Measurements from ENCODE around the gene TTC6. TPM values are rescaled to one million over a fixed set of nuclear protein-coding genes. Genes with fewer than 3 reads are reported as not detected.

Gene TTC6
- total and polyA plus RNA-seq, 4 donors: 0.74 to 21.7 (median 3.6) TPM

DNA sequence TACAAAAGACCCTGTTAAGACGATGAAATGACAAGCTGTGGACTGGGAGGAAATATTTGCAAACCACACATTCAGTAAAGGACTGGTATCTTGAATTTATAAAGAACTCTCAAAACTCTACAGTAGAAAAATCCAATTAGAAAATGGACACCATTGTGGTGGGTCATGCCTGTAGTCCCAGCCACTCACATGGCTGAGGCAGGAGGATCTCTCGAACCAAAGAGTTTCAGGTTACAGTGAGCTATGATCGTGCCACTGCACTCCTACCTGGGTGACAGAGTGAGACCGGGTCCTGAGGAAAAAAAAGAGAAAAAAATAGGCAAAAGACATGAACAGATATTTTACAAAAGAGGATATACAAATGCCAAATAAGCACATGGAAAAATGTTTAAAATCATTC is 41.9 kb downstream of the TTC6 start:
- Histone ChIP-seq H3K36me3 (ENCODE audit: control insufficient read depth in 4 of 4, insufficient read depth in 3 of 4, low read depth in 1 of 4, low read length in 3 of 4) (no peaks in the 10 kb centered on the region), H3K4me1 (ENCODE audit: control insufficient read depth in 4 of 4, insufficient read depth in 4 of 4, low read length in 3 of 4) (no peaks in the 10 kb centered on the region), H3K27ac (ENCODE audit: low read depth in 1 of 2, low read length in 2 of 2) (no peak overlapping the region), H3K4me3 (ENCODE audit: low read depth in 1 of 3, low read length in 3 of 3) (no peak overlapping the region), H3K9ac (ENCODE audit: low read depth in 1 of 2, low read length in 2 of 2) (no peak overlapping the region), H3K27me3 (ENCODE audit: control insufficient read depth in 4 of 4, insufficient read depth in 4 of 4, low read length in 3 of 4) (no peaks in the 10 kb centered on the region), H3K9me3 (ENCODE audit: control insufficient read depth in 4 of 4, low read length in 3 of 4) (no peaks in the 10 kb centered on the region)
- DNase-seq (ENCODE audit: low spot score): no peak
- 86% methylated on average over 4 of the region's 4 CpGs for WGBS
- no peak for TF ChIP-seq RXRA (IDR thresholded peaks at IDR 0.05)
- no peak for TF ChIP-seq SP1 (IDR thresholded peaks at IDR 0.05)
- no peak for TF ChIP-seq JUND (IDR thresholded peaks at IDR 0.05)
- TF ChIP-seq GABPA (IDR thresholded peaks at IDR 0.05 in 1 of 2, conservative IDR thresholded peaks at IDR 0.05 in 1 of 2): no peak
- no peak for TF ChIP-seq NR2F2 (IDR thresholded peaks at IDR 0.05)
- TF ChIP-seq ATF3 (IDR thresholded peaks at IDR 0.05): no peak
- TF ChIP-seq FOXA1 (IDR thresholded peaks at IDR 0.05): no peak
- TF ChIP-seq YY1 (IDR thresholded peaks at IDR 0.05): no peak
- no peak for TF ChIP-seq HNF4G (IDR thresholded peaks at IDR 0.05)
- TF ChIP-seq, protein P1, sequence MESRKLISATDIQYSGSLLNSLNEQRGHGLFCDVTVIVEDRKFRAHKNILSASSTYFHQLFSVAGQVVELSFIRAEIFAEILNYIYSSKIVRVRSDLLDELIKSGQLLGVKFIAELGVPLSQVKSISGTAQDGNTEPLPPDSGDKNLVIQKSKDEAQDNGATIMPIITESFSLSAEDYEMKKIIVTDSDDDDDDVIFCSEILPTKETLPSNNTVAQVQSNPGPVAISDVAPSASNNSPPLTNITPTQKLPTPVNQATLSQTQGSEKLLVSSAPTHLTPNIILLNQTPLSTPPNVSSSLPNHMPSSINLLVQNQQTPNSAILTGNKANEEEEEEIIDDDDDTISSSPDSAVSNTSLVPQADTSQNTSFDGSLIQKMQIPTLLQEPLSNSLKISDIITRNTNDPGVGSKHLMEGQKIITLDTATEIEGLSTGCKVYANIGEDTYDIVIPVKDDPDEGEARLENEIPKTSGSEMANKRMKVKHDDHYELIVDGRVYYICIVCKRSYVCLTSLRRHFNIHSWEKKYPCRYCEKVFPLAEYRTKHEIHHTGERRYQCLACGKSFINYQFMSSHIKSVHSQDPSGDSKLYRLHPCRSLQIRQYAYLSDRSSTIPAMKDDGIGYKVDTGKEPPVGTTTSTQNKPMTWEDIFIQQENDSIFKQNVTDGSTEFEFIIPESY (IDR thresholded peaks at IDR 0.05): no peak
- no peak for TF ChIP-seq EGR1 (IDR thresholded peaks at IDR 0.05; ENCODE audit: low read depth in 2 of 2)
- TF ChIP-seq, protein P2, sequence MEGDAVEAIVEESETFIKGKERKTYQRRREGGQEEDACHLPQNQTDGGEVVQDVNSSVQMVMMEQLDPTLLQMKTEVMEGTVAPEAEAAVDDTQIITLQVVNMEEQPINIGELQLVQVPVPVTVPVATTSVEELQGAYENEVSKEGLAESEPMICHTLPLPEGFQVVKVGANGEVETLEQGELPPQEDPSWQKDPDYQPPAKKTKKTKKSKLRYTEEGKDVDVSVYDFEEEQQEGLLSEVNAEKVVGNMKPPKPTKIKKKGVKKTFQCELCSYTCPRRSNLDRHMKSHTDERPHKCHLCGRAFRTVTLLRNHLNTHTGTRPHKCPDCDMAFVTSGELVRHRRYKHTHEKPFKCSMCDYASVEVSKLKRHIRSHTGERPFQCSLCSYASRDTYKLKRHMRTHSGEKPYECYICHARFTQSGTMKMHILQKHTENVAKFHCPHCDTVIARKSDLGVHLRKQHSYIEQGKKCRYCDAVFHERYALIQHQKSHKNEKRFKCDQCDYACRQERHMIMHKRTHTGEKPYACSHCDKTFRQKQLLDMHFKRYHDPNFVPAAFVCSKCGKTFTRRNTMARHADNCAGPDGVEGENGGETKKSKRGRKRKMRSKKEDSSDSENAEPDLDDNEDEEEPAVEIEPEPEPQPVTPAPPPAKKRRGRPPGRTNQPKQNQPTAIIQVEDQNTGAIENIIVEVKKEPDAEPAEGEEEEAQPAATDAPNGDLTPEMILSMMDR (IDR thresholded peaks at IDR 0.05; ENCODE audit: low read depth, low read length, missing input control): no peak
- TF ChIP-seq RAD21 (IDR thresholded peaks at IDR 0.05): no peak
- TF ChIP-seq MAX (IDR thresholded peaks at IDR 0.05): no peak
- no peak for TF ChIP-seq HNF4A (conservative IDR thresholded peaks at IDR 0.05)

GRCh38 chr14:37638599-37638998 is 43.2 kb downstream of the TTC6 start:
- Histone ChIP-seq H3K9ac (ENCODE audit: low read depth in 1 of 2, low read length in 2 of 2) (no peak overlapping the region), H3K27me3 (ENCODE audit: control insufficient read depth in 4 of 4, insufficient read depth in 4 of 4, low read length in 3 of 4) (no peaks in the 10 kb centered on the region), H3K36me3 (ENCODE audit: control insufficient read depth in 4 of 4, insufficient read depth in 3 of 4, low read depth in 1 of 4, low read length in 3 of 4) (no peaks in the 10 kb centered on the region), H3K4me1 (ENCODE audit: control insufficient read depth in 4 of 4, insufficient read depth in 4 of 4, low read length in 3 of 4) (no peaks in the 10 kb centered on the region), H3K27ac (ENCODE audit: low read depth in 1 of 2, low read length in 2 of 2) (no peak overlapping the region), H3K9me3 (ENCODE audit: control insufficient read depth in 4 of 4, low read length in 3 of 4) (no peaks in the 10 kb centered on the region), H3K4me3 (ENCODE audit: low read depth in 1 of 3, low read length in 3 of 3) (no peak overlapping the region)
- DNase-seq (ENCODE audit: low spot score): no peak
- 93% methylated on average over 2 of the region's 2 CpGs for WGBS
- no peak for TF ChIP-seq GABPA (IDR thresholded peaks at IDR 0.05 in 1 of 2, conservative IDR thresholded peaks at IDR 0.05 in 1 of 2)
- no peak for TF ChIP-seq JUND (IDR thresholded peaks at IDR 0.05)
- no peak for TF ChIP-seq TAF1 (conservative IDR thresholded peaks at IDR 0.05)
- TF ChIP-seq SP1 (IDR thresholded peaks at IDR 0.05): no peak
- TF ChIP-seq RAD21 (IDR thresholded peaks at IDR 0.05): no peak
- no peak for TF ChIP-seq FOXA1 (IDR thresholded peaks at IDR 0.05)
- no peak for TF ChIP-seq NR2F2 (IDR thresholded peaks at IDR 0.05)
- TF ChIP-seq REST (IDR thresholded peaks at IDR 0.05): no peak
- no peak for TF ChIP-seq EGR1 (IDR thresholded peaks at IDR 0.05; ENCODE audit: low read depth in 2 of 2)
- TF ChIP-seq YY1 (IDR thresholded peaks at IDR 0.05): no peak
- no peak for TF ChIP-seq ATF3 (IDR thresholded peaks at IDR 0.05)
- TF ChIP-seq, protein P1 (IDR thresholded peaks at IDR 0.05): no peak
- no peak for TF ChIP-seq RXRA (IDR thresholded peaks at IDR 0.05)
- no peak for TF ChIP-seq MAX (IDR thresholded peaks at IDR 0.05)
- no peak for TF ChIP-seq FOXA2 (IDR thresholded peaks at IDR 0.05)
- no peak for TF ChIP-seq HNF4A (conservative IDR thresholded peaks at IDR 0.05)

Measured in liver (tissue), 9 donors.